ENCODE results near the gene DNAAF1. TPM values are rescaled to one million over a fixed set of nuclear protein-coding genes. Genes with fewer than 3 reads are reported as not detected.

Gene DNAAF1
- total and polyA plus RNA-seq, 2 of the 8 experiments (the other 6 are each of a cell fraction or from before 2014, with no cell fraction given): 0.09 to 0.15 TPM

DNA sequence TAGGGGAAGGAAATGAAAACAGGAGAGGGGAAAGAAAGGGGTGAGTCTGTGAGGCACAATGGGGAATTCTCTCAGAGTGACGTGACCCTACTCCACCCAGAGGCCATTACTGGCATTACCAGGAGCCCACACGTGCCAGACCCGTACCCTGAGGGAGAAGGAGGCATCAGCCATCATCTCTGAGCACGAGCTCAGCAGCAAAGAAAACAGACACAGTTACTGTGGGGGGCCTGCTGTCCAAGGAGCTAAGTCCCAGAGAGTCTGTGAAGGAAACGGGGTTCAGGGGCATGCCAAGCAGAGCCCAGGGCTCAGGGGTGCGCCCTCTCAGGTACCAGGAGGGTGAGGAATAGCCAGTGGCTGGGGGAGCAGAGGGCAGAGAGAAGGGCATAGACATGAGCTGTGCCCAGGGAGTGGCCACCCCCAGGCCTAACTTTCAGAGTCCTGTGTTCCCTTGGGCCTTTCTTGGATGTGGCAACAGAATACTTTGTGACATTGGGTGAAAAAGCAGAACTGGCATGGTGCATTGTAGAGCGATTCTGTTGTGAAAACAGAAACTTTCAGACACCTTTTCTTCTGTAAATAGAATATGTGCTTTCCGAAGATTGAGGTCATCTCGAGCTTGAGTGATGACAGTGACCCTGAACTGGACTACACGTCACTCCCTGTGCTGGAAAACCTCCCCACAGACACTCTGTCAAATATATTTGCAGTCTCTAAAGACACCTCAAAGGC, 30.4 kb downstream of the DNAAF1 start (continued):
- TF ChIP-seq, protein P1, sequence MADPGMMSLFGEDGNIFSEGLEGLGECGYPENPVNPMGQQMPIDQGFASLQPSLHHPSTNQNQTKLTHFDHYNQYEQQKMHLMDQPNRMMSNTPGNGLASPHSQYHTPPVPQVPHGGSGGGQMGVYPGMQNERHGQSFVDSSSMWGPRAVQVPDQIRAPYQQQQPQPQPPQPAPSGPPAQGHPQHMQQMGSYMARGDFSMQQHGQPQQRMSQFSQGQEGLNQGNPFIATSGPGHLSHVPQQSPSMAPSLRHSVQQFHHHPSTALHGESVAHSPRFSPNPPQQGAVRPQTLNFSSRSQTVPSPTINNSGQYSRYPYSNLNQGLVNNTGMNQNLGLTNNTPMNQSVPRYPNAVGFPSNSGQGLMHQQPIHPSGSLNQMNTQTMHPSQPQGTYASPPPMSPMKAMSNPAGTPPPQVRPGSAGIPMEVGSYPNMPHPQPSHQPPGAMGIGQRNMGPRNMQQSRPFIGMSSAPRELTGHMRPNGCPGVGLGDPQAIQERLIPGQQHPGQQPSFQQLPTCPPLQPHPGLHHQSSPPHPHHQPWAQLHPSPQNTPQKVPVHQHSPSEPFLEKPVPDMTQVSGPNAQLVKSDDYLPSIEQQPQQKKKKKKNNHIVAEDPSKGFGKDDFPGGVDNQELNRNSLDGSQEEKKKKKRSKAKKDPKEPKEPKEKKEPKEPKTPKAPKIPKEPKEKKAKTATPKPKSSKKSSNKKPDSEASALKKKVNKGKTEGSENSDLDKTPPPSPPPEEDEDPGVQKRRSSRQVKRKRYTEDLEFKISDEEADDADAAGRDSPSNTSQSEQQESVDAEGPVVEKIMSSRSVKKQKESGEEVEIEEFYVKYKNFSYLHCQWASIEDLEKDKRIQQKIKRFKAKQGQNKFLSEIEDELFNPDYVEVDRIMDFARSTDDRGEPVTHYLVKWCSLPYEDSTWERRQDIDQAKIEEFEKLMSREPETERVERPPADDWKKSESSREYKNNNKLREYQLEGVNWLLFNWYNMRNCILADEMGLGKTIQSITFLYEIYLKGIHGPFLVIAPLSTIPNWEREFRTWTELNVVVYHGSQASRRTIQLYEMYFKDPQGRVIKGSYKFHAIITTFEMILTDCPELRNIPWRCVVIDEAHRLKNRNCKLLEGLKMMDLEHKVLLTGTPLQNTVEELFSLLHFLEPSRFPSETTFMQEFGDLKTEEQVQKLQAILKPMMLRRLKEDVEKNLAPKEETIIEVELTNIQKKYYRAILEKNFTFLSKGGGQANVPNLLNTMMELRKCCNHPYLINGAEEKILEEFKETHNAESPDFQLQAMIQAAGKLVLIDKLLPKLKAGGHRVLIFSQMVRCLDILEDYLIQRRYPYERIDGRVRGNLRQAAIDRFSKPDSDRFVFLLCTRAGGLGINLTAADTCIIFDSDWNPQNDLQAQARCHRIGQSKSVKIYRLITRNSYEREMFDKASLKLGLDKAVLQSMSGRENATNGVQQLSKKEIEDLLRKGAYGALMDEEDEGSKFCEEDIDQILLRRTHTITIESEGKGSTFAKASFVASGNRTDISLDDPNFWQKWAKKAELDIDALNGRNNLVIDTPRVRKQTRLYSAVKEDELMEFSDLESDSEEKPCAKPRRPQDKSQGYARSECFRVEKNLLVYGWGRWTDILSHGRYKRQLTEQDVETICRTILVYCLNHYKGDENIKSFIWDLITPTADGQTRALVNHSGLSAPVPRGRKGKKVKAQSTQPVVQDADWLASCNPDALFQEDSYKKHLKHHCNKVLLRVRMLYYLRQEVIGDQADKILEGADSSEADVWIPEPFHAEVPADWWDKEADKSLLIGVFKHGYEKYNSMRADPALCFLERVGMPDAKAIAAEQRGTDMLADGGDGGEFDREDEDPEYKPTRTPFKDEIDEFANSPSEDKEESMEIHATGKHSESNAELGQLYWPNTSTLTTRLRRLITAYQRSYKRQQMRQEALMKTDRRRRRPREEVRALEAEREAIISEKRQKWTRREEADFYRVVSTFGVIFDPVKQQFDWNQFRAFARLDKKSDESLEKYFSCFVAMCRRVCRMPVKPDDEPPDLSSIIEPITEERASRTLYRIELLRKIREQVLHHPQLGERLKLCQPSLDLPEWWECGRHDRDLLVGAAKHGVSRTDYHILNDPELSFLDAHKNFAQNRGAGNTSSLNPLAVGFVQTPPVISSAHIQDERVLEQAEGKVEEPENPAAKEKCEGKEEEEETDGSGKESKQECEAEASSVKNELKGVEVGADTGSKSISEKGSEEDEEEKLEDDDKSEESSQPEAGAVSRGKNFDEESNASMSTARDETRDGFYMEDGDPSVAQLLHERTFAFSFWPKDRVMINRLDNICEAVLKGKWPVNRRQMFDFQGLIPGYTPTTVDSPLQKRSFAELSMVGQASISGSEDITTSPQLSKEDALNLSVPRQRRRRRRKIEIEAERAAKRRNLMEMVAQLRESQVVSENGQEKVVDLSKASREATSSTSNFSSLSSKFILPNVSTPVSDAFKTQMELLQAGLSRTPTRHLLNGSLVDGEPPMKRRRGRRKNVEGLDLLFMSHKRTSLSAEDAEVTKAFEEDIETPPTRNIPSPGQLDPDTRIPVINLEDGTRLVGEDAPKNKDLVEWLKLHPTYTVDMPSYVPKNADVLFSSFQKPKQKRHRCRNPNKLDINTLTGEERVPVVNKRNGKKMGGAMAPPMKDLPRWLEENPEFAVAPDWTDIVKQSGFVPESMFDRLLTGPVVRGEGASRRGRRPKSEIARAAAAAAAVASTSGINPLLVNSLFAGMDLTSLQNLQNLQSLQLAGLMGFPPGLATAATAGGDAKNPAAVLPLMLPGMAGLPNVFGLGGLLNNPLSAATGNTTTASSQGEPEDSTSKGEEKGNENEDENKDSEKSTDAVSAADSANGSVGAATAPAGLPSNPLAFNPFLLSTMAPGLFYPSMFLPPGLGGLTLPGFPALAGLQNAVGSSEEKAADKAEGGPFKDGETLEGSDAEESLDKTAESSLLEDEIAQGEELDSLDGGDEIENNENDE (IDR thresholded peaks at IDR 0.05; ENCODE audit: insufficient replicate concordance, low read length): no peak
- TF ChIP-seq SIX5 (IDR thresholded peaks at IDR 0.05; ENCODE audit: low read depth, low read length) (no peak), TCF12 (IDR thresholded peaks at IDR 0.05; ENCODE audit: low read depth, low read length) (no peak), SUZ12 (IDR thresholded peaks at IDR 0.05; ENCODE audit: low read length) (no peak), SIRT6 (IDR thresholded peaks at IDR 0.05; ENCODE audit: low read length) (no peak), CBX5 (IDR thresholded peaks at IDR 0.05; ENCODE audit: low read depth, low read length) (no peak), TAF1 (IDR thresholded peaks at IDR 0.05; ENCODE audit: low read depth, low read length) (no peak), HDAC2 (IDR thresholded peaks at IDR 0.05; ENCODE audit: borderline replicate concordance in 1 of 2, low read depth in 2 of 2, low read length in 2 of 2) (no peak), HDAC6 (IDR thresholded peaks at IDR 0.05; ENCODE audit: low read depth, low read length) (no peak)
- TF ChIP-seq, protein P2, sequence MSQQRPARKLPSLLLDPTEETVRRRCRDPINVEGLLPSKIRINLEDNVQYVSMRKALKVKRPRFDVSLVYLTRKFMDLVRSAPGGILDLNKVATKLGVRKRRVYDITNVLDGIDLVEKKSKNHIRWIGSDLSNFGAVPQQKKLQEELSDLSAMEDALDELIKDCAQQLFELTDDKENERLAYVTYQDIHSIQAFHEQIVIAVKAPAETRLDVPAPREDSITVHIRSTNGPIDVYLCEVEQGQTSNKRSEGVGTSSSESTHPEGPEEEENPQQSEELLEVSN (IDR thresholded peaks at IDR 0.05): no peak

All from H1 (cell line).